HG03135 (cell line): ENCODE measurements around the gene ARHGEF28.

Experiments used
- ATAC-seq: cut with Tn5 transposase; IDR thresholded peaks from one replicate; pipeline ENCODE4 v1.9.1; 2021; ENCODE audit warnings: mild to moderate bottlenecking, moderate library complexity; ENCODE audit not compliant: unreplicated experiment

The ARHGEF28 gene

GRCh38 chr5:73732045-73732444 lies 106.0 kb downstream of the ARHGEF28 start:
- ATAC-seq: no peak

GRCh38 chr5:73733219-73733618 lies 107.2 kb downstream of the ARHGEF28 start:
- ATAC-seq: no peak

- ATAC-seq: no peak
Measured at GRCh38 chr5:73735032-73735734, 109.2 kb downstream of the ARHGEF28 start.

GRCh38 chr5:73739650-73740049 lies 113.7 kb downstream of the ARHGEF28 start:
- ATAC-seq: no peak

GRCh38 chr5:73740274-73740790 lies 114.3 kb downstream of the ARHGEF28 start:
- ATAC-seq: no peak

- no peak for ATAC-seq
Measured at GRCh38 chr5:73743161-73743560, 117.2 kb downstream of the ARHGEF28 start.

- no peak for ATAC-seq
Measured at GRCh38 chr5:73745836-73746235, 119.8 kb downstream of the ARHGEF28 start.

- no peak for ATAC-seq
Measured at GRCh38 chr5:73746608-73747007, 120.6 kb downstream of the ARHGEF28 start.

GRCh38 chr5:73747696-73748380 lies 121.8 kb downstream of the ARHGEF28 start:
- no peak for ATAC-seq

- ATAC-seq: no peak
Measured at GRCh38 chr5:73748510-73749400, 122.8 kb downstream of the ARHGEF28 start.

- no peak for ATAC-seq
Measured at GRCh38 chr5:73749485-73750270, 123.7 kb downstream of the ARHGEF28 start.

- no peak for ATAC-seq
Measured at GRCh38 chr5:73751254-73751914, 125.4 kb downstream of the ARHGEF28 start.

- ATAC-seq: no peak
Measured at GRCh38 chr5:73754254-73754653, 128.3 kb downstream of the ARHGEF28 start.

- ATAC-seq: no peak
Measured at GRCh38 chr5:73757416-73757815, 131.4 kb downstream of the ARHGEF28 start.

GRCh38 chr5:73759771-73760170 lies 133.8 kb downstream of the ARHGEF28 start:
- ATAC-seq: no peak

GRCh38 chr5:73763300-73764032 lies 137.5 kb downstream of the ARHGEF28 start:
- no peak for ATAC-seq

GRCh38 chr5:73764586-73764985 lies 138.6 kb downstream of the ARHGEF28 start:
- no peak for ATAC-seq

GRCh38 chr5:73764996-73765395 lies 139.0 kb downstream of the ARHGEF28 start:
- no peak for ATAC-seq

- ATAC-seq: no peak
Measured at GRCh38 chr5:73766902-73767301, 140.9 kb downstream of the ARHGEF28 start.
